Ishikawa (cell line): ENCODE results near the gene RAI1.

ENCODE experiments used
- RAD21 ChIP-seq: IDR thresholded peaks from 2 replicates; pipeline ENCODE4 v1.6.1; 2012; ENCODE audit warnings: low read depth
- TAF1 ChIP-seq: IDR thresholded peaks from 2 replicates; pipeline ENCODE4 v1.6.1; 2012; ENCODE audit warnings: low read depth, mild to moderate bottlenecking

DNA sequence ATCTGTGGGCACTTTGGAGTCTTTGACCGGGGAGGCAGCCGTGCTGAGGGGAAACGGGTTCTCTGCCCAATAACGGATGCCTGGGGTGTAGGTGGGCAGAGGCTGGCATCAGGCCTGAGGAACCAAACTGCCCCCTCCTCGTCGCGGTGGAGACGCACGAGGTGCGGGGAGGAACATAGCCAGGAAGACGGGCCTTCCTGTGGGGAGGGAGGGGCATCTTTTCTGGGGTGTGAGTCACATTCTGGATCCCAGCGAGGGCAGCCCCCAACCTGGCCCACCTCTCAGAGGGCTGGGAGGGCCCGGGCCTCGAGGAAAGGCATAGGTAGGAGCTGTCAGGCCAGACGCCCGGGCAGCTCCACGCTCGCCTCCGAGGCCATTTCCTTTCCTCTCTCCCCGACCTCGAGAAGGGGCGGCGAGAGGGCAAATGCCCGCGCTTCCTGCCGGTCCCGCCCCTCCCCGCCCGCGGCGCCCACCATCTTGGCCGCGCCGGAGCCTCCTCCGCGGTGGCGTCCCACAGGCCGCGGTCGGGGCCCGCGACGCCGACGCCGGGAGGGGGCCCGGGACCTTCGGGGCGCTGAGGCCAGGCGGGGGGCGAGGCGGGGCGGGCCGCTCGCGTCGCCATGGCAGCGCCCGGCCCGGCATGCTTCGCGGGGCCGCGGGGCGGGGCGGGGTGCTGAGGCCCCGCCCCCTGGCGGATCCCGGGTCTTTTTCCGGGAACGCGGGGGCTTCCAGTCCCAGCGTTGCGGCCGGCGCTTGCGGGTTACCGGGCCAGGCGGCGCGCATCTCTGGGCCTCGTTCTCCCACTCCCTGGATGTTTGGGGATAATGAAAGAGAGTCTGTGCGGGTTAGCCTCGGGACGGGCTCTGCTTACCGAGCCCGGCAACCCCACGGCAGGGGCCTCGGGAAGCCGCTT, 13.2 kb downstream of the RAI1 start:
- TF ChIP-seq RAD21 (no peak), TAF1 (peak; percentile 76)
